ENCODE data around the gene LMF1. TPM values are rescaled to one million over a fixed set of nuclear protein-coding genes. Genes with fewer than 3 reads are reported as not detected.

The LMF1 gene
- total and polyA plus RNA-seq, 2 of the 8 experiments (the other 6 are each of a cell fraction or from before 2014, with no cell fraction given) = 3.5 to 9.1 TPM

DNA sequence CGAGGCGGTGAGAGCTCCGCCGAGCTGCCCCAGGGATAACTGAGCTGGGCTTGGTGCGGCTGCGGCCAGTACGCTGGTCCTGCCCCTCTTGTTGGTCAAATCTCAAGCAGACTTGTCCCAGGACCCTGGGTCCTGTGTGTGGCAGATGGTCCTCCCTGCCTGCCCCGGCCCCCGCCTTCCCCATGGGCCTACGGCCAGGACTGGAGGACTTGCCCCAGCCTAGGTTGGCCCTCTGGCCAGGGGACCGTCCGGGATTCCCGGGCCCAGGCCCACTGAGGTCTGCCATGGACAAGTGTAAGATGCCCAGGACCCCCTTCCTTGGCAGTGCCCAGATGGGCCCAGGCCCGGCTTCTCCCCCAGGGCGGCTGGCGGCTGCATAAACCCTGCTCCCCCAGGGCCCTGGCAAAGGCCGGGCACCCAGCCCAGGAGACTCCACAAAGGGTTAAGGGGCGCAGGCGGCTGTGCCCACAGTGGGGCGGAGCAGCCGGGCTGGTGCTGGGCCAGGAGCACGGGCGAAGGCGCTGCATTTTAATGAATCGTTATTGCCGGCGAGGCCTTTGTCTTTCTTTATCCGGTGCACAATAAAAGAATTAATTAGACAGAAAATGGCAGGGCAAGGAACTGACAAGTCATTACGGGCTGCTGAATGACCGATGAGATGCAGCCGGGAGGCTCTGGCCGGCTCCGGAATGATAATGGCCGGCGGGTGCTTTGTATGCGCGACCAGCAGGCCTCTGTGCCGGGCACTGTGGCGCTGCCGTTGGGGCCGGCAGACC is 19.9 kb upstream of the LMF1 start:
- no peak overlapping the region for H3K18ac ChIP-seq (ENCODE audit: extremely low read depth, low read length)
- H2AK5ac ChIP-seq (ENCODE audit: low read depth, low read length) = no peak overlapping the region
- H3K56ac ChIP-seq (replicated peaks; ENCODE audit: insufficient read length, low read depth, low read length) = no peak overlapping the region
- H3K14ac ChIP-seq (ENCODE audit: insufficient read length) = no peak overlapping the region
- H3K79me1 ChIP-seq (ENCODE audit: low read depth, low read length) = 0 out of 2 replicates have a peak, but pooled peaks cover 2% of the 10 kb centered on the region
- no peak overlapping the region for H2AFZ ChIP-seq (ENCODE audit: low read length)
- no peak overlapping the region for H3K23ac ChIP-seq (ENCODE audit: insufficient read length)
- no peaks in the 10 kb centered on the region for H3K27me3 ChIP-seq (replicated peaks in 1 of 4; ENCODE audit: control insufficient read depth in 3 of 4, extremely low read depth in 1 of 4, insufficient read depth in 3 of 4, low read length in 3 of 4)
- no peak overlapping the region for H4K5ac ChIP-seq (ENCODE audit: insufficient read length, low read depth, low read length)
- no peak overlapping the region for H2BK15ac ChIP-seq (ENCODE audit: low read length)
- ChIA-PET POLR2A (ENCODE audit: partially characterized antibody) (no interaction called here), CTCF (ENCODE audit: partially characterized antibody) (no interaction called here)
- H3K4ac ChIP-seq (replicated peaks; ENCODE audit: insufficient read length, low read depth, low read length) = no peak overlapping the region
- no peak overlapping the region for H4K8ac ChIP-seq (ENCODE audit: extremely low read depth, insufficient read depth, low read length)
- H4K20me1 ChIP-seq (replicated peaks in 1 of 2; ENCODE audit: control insufficient read depth in 1 of 2, insufficient read depth in 2 of 2, low read length in 2 of 2) = peaks cover 0 to 2% of the 10 kb centered on the region in 2 experiments
- H2BK5ac ChIP-seq (ENCODE audit: low read depth, low read length) = no peak overlapping the region
- no peak overlapping the region for H4K91ac ChIP-seq (replicated peaks; ENCODE audit: insufficient read length, low read length)
- FAIRE-seq (no peak), DNase-seq (ENCODE audit: low read depth in 1 of 2, low spot score in 2 of 2) (no peak)
- H2BK12ac ChIP-seq (ENCODE audit: low read depth, low read length) = no peak overlapping the region
- no peak overlapping the region for H3K4me3 ChIP-seq (ENCODE audit: extremely low read depth in 1 of 4, insufficient read depth in 2 of 4, low read depth in 3 of 4, low read length in 4 of 4)
- H2BK120ac ChIP-seq (replicated peaks; ENCODE audit: low read depth, low read length) = no peak overlapping the region
- no peaks in the 10 kb centered on the region for H3K36me3 ChIP-seq (ENCODE audit: control insufficient read depth in 2 of 4, insufficient read depth in 4 of 4, low read length in 3 of 4)
- no peaks in the 10 kb centered on the region for H3K79me2 ChIP-seq (ENCODE audit: control insufficient read depth in 1 of 2, insufficient read depth in 2 of 2, low read length in 2 of 2)
- no peak overlapping the region for H2BK20ac ChIP-seq (ENCODE audit: low read length)
- no peaks in the 10 kb centered on the region for H3K4me1 ChIP-seq (replicated peaks in 1 of 4; ENCODE audit: control insufficient read depth in 3 of 4, insufficient read depth in 4 of 4, low read length in 3 of 4)
- H3K23me2 ChIP-seq (ENCODE audit: low read depth, low read length) = peaks cover 10% of the 10 kb centered on the region; the same call in 1 of the 2 replicates
- 91% methylated on average over 41 of the region's 41 CpGs; no CpG with 5 or more reads in 1 of the 2 experiments for WGBS, 2 experiments (ENCODE audit: extremely low coverage in 1 of 2, insufficient coverage in 1 of 2, insufficient read length in 1 of 2, insufficient replicate concordance in 2 of 2, low coverage in 1 of 2, low lambda C conversion rate in 2 of 2, missing lambda C conversion rate in 1 of 2)
- H3K27ac ChIP-seq (ENCODE audit: low read depth, low read length) = no peak overlapping the region
- peaks cover 14 to 27% of the 10 kb centered on the region in 2 experiments for H3K9me3 ChIP-seq (ENCODE audit: insufficient read depth in 2 of 2, low read depth in 1 of 2, low read length in 1 of 2)
- no peak overlapping the region for H3K4me2 ChIP-seq (ENCODE audit: insufficient read depth in 1 of 2, low read depth in 2 of 2, low read length in 2 of 2)
- no peak overlapping the region for H3K9ac ChIP-seq (replicated peaks in 1 of 4; ENCODE audit: extremely low read depth in 1 of 4, low read depth in 3 of 4, low read length in 3 of 4)
- TF ChIP-seq GABPA (IDR thresholded peaks at IDR 0.05; ENCODE audit: borderline replicate concordance, insufficient read depth, low read length) (no peak), EP300 (IDR thresholded peaks at IDR 0.05; ENCODE audit: borderline replicate concordance in 1 of 2, low read depth in 2 of 2, low read length in 2 of 2) (no peak), EGR1 (IDR thresholded peaks at IDR 0.05; ENCODE audit: borderline replicate concordance, low read depth, low read length) (no peak), MAFK (IDR thresholded peaks at IDR 0.05; ENCODE audit: low read depth, low read length) (no peak), JUND (IDR thresholded peaks at IDR 0.05; ENCODE audit: low read length) (no peak), CTBP2 (IDR thresholded peaks at IDR 0.05; ENCODE audit: borderline replicate concordance, insufficient read depth, insufficient read length, low read length) (no peak), SUZ12 (IDR thresholded peaks at IDR 0.05; ENCODE audit: low read length) (no peak), CREB1 (IDR thresholded peaks at IDR 0.05) (no peak), SRF (IDR thresholded peaks at IDR 0.05; ENCODE audit: low read depth, low read length) (no peak), POLR2AphosphoS5 (IDR thresholded peaks at IDR 0.05; ENCODE audit: low read depth, low read length) (no peak), RBBP5 (IDR thresholded peaks at IDR 0.05; ENCODE audit: borderline replicate concordance, low read depth, low read length) (no peak)
- TF ChIP-seq, protein P1, sequence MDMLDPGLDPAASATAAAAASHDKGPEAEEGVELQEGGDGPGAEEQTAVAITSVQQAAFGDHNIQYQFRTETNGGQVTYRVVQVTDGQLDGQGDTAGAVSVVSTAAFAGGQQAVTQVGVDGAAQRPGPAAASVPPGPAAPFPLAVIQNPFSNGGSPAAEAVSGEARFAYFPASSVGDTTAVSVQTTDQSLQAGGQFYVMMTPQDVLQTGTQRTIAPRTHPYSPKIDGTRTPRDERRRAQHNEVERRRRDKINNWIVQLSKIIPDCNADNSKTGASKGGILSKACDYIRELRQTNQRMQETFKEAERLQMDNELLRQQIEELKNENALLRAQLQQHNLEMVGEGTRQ (IDR thresholded peaks at IDR 0.05; ENCODE audit: low read length) = no peak

Measured in H1 (cell line).